Choroid plexus epithelial cell (primary cell): Measurements from ENCODE around the gene PCSK9.

Source experiments
- DNase-seq: peaks from one replicate; pipeline ENCODE4 v3.0.0-alpha.2; 2010; ENCODE audit warnings: low read depth
- H3K4me3 ChIP-seq: 2 replicates; pipeline ENCODE4 v1.5.1; 2011; ENCODE audit warnings: low read depth, mild to moderate bottlenecking, control low read depth, low read length, moderate library complexity
- CTCF ChIP-seq: conservative IDR thresholded peaks from 2 replicates; pipeline ENCODE4 v1.5.1; 2011; ENCODE audit warnings: low read depth, mild to moderate bottlenecking, control low read depth, inconsistent platforms, low read length, moderate library complexity

The PCSK9 gene

DNA sequence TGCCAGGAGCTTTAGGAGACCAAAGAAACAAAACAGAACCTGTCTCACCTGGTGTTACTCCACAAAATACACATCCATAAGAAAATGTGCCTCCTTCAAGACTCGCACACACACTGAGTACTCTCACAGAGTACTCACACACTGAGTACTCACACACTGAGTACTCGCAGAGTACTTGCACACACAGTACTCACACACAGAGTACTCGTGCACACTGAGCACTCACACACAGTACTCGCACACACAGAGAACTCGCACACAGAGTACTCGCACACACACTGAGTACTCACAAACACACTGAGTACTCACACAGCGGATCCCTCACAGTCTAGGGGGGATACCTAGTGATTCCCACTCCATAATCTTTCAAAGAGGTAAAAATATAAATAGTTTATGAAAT is 40.3 kb downstream of the PCSK9 start:
- H3K4me3 ChIP-seq = no peak overlapping the region
- no peak for TF ChIP-seq CTCF
- no peak for DNase-seq

GRCh38 chr1:55081188-55081904 is 42.0 kb downstream of the PCSK9 start:
- peak; percentile 89 for DNase-seq
- TF ChIP-seq CTCF = no peak

GRCh38 chr1:55081905-55082296 is 42.6 kb downstream of the PCSK9 start:
- DNase-seq = peak; percentile 74
- TF ChIP-seq CTCF = no peak

More at GRCh38 chr1:55081188-55081904, 42.0 kb downstream of the PCSK9 start:
- no peak overlapping the region for H3K4me3 ChIP-seq

DNA sequence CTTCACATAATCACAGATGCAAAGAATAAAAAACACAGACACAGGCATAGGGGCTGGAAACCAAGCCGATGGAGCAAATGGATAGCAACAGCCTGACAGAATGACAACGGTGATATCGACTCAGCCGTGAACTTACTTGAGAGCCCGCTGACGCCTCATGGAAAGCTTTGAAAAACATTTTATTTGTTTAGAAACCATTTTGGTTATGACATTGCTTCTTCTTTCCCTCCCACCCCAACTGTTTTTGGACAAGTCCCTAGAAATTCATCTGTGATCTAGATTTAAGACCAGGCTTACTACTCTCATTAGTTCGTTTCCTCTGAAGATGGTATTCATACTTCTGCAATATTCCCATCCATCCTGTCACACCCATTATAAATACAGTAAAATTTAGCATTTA is 44.9 kb downstream of the PCSK9 start:
- DNase-seq = no peak
- H3K4me3 ChIP-seq = no peak overlapping the region
- no peak for TF ChIP-seq CTCF

More at GRCh38 chr1:55081905-55082296, 42.6 kb downstream of the PCSK9 start:
- H3K4me3 ChIP-seq = no peak overlapping the region

DNA sequence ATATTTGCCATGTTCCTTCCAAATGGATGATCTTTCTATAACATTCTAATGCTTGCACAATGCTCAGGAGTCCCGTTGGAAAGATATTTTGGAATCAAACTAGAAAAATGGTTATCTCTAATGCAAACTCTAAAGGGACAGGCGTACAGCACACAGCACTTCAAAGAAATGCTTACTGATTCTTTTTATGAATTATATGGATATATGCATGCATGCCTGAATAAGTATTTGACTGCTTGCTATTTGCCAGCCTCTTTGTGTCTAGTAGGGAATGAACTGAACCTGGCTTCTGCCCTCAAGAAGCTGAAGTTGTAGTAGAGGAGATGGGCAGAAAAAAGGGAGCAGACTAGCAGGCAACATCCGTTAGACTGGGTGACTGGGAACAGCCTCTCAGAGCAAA is 48.1 kb downstream of the PCSK9 start:
- no peak for DNase-seq
- no peak for TF ChIP-seq CTCF
- no peak overlapping the region for H3K4me3 ChIP-seq

GRCh38 chr1:55088413-55088812 is 49.1 kb downstream of the PCSK9 start:
- H3K4me3 ChIP-seq = no peak overlapping the region
- DNase-seq = no peak
- no peak for TF ChIP-seq CTCF

GRCh38 chr1:55089683-55090082 is 50.3 kb downstream of the PCSK9 start:
- no peak overlapping the region for H3K4me3 ChIP-seq
- no peak for TF ChIP-seq CTCF
- DNase-seq = peak; percentile 20
